HUDEP-2 (cell line): ENCODE data around the gene HCLS1.
"Not testable (repeated sequence)": the region's sequence is repeated elsewhere in the genome, so short reads cannot be mapped to it uniquely, and the experiment has no call there.

ENCODE experiments used
- DNase-seq, 76 experiments: peaks; one replicate each; lab custom pipeline; 2025; ENCODE audit not compliant: unreplicated experiment in 76 of 76; lab: John Stamatoyannopoulos, UW

HCLS1 gene

GRCh38 chr3:121601212-121601812 lies 59.4 kb downstream of the HCLS1 start:
- no peak for DNase-seq

- DNase-seq, result not testable (repeated sequence)
These were observed 60.8 kb downstream of the HCLS1 start for GRCh38 chr3:121599900-121600299.

- no peak for DNase-seq
These were observed 62.1 kb downstream of the HCLS1 start for GRCh38 chr3:121598564-121598963.

- no peak for DNase-seq
These were observed 64.8 kb downstream of the HCLS1 start for GRCh38 chr3:121595765-121596406.

GRCh38 chr3:121594850-121595249 lies 65.9 kb downstream of the HCLS1 start:
- DNase-seq, result no peak

- not testable (repeated sequence) for DNase-seq
These were observed 66.9 kb downstream of the HCLS1 start for GRCh38 chr3:121593806-121594205.

DNA sequence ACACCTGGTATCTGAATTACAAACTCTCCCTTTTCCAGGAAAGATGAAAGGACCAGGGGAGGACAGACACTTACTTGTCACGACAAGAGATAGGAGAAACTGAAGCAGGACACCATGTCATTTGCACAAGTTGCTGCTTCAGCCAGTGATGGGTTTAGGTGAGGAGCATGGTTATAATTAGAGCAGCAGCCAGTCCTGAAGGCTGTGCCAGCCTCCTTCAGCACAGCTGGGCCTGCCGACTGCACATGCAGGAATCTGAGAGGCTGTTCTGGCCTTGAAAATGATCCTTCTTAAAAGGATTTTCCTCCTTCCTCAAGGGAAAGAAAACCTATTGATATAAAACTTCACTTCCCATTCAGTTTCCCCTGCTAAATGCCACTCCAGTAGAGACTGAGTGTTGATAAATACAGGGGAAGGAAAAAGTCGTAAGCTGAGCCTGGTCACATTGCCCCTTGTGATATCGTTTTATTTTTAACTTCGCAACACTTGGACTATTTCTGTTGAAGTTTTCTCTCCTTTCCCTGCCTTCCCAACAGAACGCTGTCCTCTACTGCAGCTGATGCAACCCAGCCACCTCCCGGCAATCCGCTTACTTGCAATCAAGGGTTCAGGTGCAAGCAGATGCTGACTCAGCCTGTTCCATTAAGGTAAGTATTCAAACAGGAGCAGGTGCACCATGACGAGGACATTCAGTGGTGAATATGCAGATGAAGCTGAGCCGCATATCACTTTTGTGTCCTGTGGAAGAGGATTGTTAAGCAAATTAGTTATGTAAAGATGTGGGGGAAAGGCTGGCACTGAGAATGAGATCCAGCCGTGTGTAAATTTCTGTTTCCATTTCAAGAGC lies 67.6 kb downstream of the HCLS1 start, which contains the start of gene FBXO40:
Gene FBXO40, plus strand, starts transcription at position 524 of the 847 bp plus-strand sequence. CDS start 27,197 bp downstream, outside the sequence.
- DNase-seq, result no peak

DNA sequence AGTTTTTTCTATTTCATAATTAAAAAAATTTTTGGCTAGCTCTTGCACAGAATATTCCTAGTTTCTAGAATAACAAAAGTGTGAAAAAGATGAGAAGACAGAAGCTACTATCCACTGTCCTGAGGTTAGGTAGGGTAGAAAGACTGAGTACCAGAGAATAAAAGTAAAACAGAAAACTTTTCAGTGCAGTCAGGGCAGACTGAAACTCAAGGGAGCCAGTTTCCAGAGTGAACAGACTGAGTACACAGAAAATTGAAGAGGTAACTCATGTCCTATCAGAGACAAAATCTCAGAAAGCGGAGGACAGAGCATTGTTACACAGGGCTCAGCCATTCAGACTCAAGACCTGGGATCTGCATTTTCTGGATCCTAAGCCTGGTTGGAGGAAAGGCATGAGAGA lies 76.3 kb downstream of the HCLS1 start:
- no peak for DNase-seq

DNA sequence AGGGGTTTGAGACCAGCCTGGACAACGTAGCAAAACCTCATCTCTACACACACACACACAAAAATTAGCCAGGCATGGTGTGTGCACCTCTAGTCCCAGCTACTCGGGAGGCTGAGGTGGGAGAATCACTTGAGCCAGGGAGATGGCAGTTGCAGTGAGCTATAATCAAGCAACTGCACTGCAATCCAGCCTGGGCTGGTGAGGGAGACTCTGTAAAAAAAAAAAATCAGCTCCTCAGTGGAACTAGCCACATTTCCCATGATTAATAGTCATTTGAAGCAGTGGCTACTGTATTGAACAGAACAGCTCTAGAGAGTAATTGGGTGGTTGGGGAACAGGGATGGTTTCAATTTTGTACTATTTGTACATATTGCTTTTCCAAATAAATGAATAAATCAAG lies 79.0 kb downstream of the HCLS1 start:
- no peak for DNase-seq
